SH-SY5Y (cell line): ENCODE results near the gene TMEM178A.

ENCODE experiments used
- GATA2 ChIP-seq: IDR thresholded peaks from 2 replicates; pipeline ENCODE4 v1.6.1; 2011; ENCODE audit warnings: mild to moderate bottlenecking, low read depth, low read length
- GATA3 ChIP-seq: IDR thresholded peaks from 2 replicates; pipeline ENCODE4 v1.6.1; 2011; ENCODE audit warnings: low read depth, mild to moderate bottlenecking, low read length, moderate library complexity

- TF ChIP-seq GATA3 (no peak), GATA2 (no peak)
These were observed 44.1 kb upstream of the TMEM178A start for GRCh38 chr2:39621596-39621995.
